ENCODE measurements around the gene PIK3C2B. TPM values are rescaled to one million over a fixed set of nuclear protein-coding genes. Genes with fewer than 3 reads are reported as not detected.

Gene PIK3C2B
- total RNA-seq, 2 donors from 2014 or later, result 14.2 to 28.7 TPM

DNA sequence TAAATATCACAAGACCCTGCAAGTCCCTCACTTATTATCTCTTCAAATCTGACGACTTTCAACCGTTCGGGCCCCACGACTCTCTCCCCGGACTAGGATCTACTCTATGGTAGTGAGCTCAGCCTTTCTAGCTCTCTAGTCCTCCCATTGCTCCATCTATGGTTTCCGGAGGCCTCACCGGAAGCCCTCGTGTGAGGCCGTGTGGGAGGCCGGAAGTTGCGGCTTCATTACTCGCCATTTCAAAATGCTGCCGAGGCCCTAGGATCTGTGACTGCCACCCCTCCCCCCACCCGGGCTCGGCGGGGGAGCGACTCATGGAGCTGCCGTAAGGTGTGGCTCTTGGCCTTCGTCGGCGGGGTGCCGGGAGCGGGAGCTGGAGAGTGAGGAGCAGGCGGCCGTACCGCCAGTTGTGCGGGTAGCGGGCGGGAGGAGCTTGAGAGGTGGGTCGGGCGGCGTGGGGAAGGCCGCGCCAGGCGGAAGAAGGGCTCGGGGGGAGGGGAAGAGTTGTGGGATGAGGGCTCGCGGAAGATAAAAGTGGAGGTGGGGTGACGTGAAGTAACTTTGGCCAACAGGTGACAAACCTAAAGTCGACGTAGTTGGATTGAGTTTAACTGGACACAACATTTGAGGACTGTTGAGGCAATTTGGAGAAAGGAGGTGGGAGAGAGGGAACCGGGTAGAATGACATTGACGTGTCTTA lies 21.7 kb upstream of the PIK3C2B start, which contains the start of gene MDM4:
MDM4 (plus strand) TSS at position 227 of the 700 bp plus-strand sequence. CDS start 9,113 bp downstream, outside the sequence.
- Mint-ChIP-seq H3K27me3 (no peaks in the 10 kb centered on the region), H3K4me1 (ENCODE audit: low read depth in 2 of 2) (peaks cover 32 to 40% of the 10 kb centered on the region in 2 donors), H3K4me3 (no peak within 1 kb of the TSS), H3K9me3 (no peaks in the 10 kb centered on the region), H3K27ac (peak within 1 kb of the TSS in 1 of 2 donors; percentile 66), H3K36me3 (no peaks in the 10 kb centered on the region)
- DNase-seq (ENCODE audit: low spot score) (peak; percentile 96), ATAC-seq (peak; percentile 97 to 98)

GRCh38 chr1:204514828-204515227 lies 20.2 kb upstream of the PIK3C2B start:
- peaks cover 24 to 28% of the 10 kb centered on the region in 2 donors for H3K4me1 Mint-ChIP-seq (ENCODE audit: low read depth in 2 of 2)

GRCh38 chr1:204513117-204513716 lies 18.6 kb upstream of the PIK3C2B start:
- peak overlapping the region; percentile 99 to 100 for H3K27ac Mint-ChIP-seq
- no peaks in the 10 kb centered on the region for H3K9me3 Mint-ChIP-seq
- no peaks in the 10 kb centered on the region for H3K27me3 Mint-ChIP-seq
- H3K36me3 Mint-ChIP-seq, result no peaks in the 10 kb centered on the region
- H3K4me3 Mint-ChIP-seq, result peak overlapping the region; percentile 84
- H3K4me1 Mint-ChIP-seq (ENCODE audit: low read depth in 2 of 2), result peaks cover 11 to 15% of the 10 kb centered on the region in 2 donors
- ATAC-seq (no peak), DNase-seq (ENCODE audit: low spot score) (no peak)

More at GRCh38 chr1:204514828-204515227, 20.2 kb upstream of the PIK3C2B start:
- H3K27me3 Mint-ChIP-seq, result no peaks in the 10 kb centered on the region
- peak overlapping the region; percentile 3 for H3K4me3 Mint-ChIP-seq
- peak overlapping the region in 1 of 2 donors; percentile 66 for H3K27ac Mint-ChIP-seq
- H3K36me3 Mint-ChIP-seq, result no peaks in the 10 kb centered on the region
- H3K9me3 Mint-ChIP-seq, result no peaks in the 10 kb centered on the region
- DNase-seq (ENCODE audit: low spot score) (no peak), ATAC-seq (no peak)

GRCh38 chr1:204511366-204511765 lies 16.8 kb upstream of the PIK3C2B start:
- ATAC-seq (no peak), DNase-seq (ENCODE audit: low spot score) (no peak)
- peak overlapping the region; percentile 46 to 48 for H3K27ac Mint-ChIP-seq
- H3K36me3 Mint-ChIP-seq, result no peaks in the 10 kb centered on the region
- H3K27me3 Mint-ChIP-seq, result no peaks in the 10 kb centered on the region
- peak overlapping the region; percentile 10 for H3K4me3 Mint-ChIP-seq
- H3K4me1 Mint-ChIP-seq (ENCODE audit: low read depth in 2 of 2), result peaks cover 27% of the 10 kb centered on the region in 2 donors
- no peaks in the 10 kb centered on the region for H3K9me3 Mint-ChIP-seq

- Mint-ChIP-seq H3K4me1 (ENCODE audit: low read depth in 2 of 2) (peaks cover 34 to 39% of the 10 kb centered on the region in 2 donors), H3K27ac (no peak overlapping the region), H3K4me3 (no peak overlapping the region), H3K36me3 (no peaks in the 10 kb centered on the region), H3K9me3 (no peaks in the 10 kb centered on the region), H3K27me3 (no peaks in the 10 kb centered on the region)
- ATAC-seq, result no peak
- DNase-seq (ENCODE audit: low spot score), result no peak
Measured at GRCh38 chr1:204509186-204509635, 14.6 kb upstream of the PIK3C2B start.

DNA sequence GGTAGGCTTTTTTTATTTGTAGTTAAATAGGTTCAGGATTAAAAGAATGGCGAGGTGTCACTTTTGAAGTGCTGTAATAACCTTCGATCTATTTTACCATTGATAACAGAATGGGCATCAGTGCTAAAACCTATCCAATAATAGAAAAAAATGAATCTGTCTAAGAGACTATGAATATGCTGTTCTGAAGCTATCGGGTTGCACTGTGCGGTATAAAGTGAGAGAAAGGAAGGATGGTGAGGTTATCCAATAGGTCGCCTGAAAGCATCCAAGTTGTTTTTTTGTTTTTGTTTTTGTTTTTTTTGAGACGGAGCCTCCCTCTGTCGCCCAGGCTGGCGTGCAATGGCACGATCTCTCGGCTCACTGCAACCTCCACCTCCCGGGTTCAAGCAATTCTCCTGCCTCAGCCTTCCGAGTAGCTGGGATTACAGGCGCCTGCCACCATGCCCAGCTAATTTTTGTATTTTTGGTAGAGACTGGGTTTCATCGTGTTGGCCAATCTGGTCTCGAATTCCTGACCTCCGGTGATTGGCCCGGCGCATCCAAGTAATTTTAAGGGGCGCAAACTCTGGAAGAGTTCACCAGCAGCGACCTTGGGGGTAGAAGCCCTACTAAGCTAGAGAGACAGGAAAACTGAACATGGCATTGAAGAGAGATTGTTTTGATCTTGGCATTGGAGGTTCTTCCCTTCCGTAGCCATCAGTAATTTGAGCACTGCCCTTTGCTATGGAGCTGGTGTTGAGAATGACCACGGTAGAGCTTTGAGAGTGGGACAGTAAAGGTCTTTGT lies 12.9 kb upstream of the PIK3C2B start:
- peak; percentile 5 to 14 for ATAC-seq

GRCh38 chr1:204506969-204507316 lies 12.3 kb upstream of the PIK3C2B start:
- ATAC-seq, result peak; percentile 89 to 92
- H3K27me3 Mint-ChIP-seq, result no peaks in the 10 kb centered on the region

More for the DNA sequence above, 12.9 kb upstream of the PIK3C2B start:
- no peak for DNase-seq (ENCODE audit: low spot score)
- Mint-ChIP-seq H3K4me3 (peak overlapping the region; percentile 92), H3K36me3 (no peaks in the 10 kb centered on the region), H3K4me1 (ENCODE audit: low read depth in 2 of 2) (peaks cover 35 to 38% of the 10 kb centered on the region in 2 donors), H3K27ac (peak overlapping the region; percentile 94 to 100), H3K9me3 (no peaks in the 10 kb centered on the region), H3K27me3 (no peaks in the 10 kb centered on the region)

GRCh38 chr1:204506201-204506968 lies 11.8 kb upstream of the PIK3C2B start:
- DNase-seq (ENCODE audit: low spot score) (peak; percentile 72), ATAC-seq (peak; percentile 93)
- Mint-ChIP-seq H3K27me3 (no peaks in the 10 kb centered on the region), H3K36me3 (no peaks in the 10 kb centered on the region), H3K4me1 (ENCODE audit: low read depth in 2 of 2) (peaks cover 32 to 37% of the 10 kb centered on the region in 2 donors), H3K27ac (peak overlapping the region; percentile 94 to 100), H3K9me3 (no peaks in the 10 kb centered on the region), H3K4me3 (peak overlapping the region; percentile 92)

More at GRCh38 chr1:204506969-204507316, 12.3 kb upstream of the PIK3C2B start:
- Mint-ChIP-seq H3K4me1 (ENCODE audit: low read depth in 2 of 2) (peaks cover 33 to 38% of the 10 kb centered on the region in 2 donors), H3K36me3 (no peaks in the 10 kb centered on the region), H3K4me3 (peak overlapping the region; percentile 92), H3K9me3 (no peaks in the 10 kb centered on the region), H3K27ac (peak overlapping the region; percentile 94 to 100)
- DNase-seq (ENCODE audit: low spot score), result peak; percentile 90

- H3K4me3 Mint-ChIP-seq, result peak overlapping the region; percentile 92
- H3K9me3 Mint-ChIP-seq, result no peaks in the 10 kb centered on the region
- no peaks in the 10 kb centered on the region for H3K27me3 Mint-ChIP-seq
- ATAC-seq (no peak), DNase-seq (ENCODE audit: low spot score) (no peak)
- peak overlapping the region; percentile 94 to 100 for H3K27ac Mint-ChIP-seq
- peaks cover 30 to 33% of the 10 kb centered on the region in 2 donors for H3K4me1 Mint-ChIP-seq (ENCODE audit: low read depth in 2 of 2)
- H3K36me3 Mint-ChIP-seq, result no peaks in the 10 kb centered on the region
Measured at GRCh38 chr1:204505674-204506200, 11.1 kb upstream of the PIK3C2B start.

DNA sequence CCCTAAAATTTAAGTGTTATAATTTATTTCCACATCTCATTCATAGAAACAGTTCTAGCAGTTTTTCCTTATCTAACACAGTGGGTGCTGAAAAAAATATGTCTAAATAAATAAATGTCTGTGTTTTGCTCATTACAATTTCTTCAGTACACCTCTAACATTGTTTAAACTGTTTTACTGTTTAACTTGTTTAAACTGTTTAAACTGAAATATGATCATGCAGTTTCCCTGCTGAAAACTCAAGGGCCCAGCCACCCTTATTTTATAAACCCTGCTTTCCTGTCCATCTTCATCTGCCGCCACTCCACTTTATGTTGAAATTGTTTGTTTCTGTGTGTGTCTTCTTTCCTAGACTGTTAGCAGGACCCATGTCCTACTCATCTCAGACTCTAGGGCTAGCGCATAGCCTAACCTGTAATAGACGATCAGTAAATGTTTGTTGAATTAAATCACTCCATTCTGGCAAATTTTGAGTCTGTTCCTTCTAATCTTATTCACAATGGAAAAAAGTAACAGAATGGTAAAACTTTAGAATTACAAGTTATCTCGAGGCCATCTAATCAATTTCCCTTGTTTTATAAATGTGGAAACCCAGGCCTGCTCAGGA lies 9.4 kb upstream of the PIK3C2B start:
- no peak overlapping the region for H3K27ac Mint-ChIP-seq
- no peaks in the 10 kb centered on the region for H3K27me3 Mint-ChIP-seq
- no peak for ATAC-seq
- no peaks in the 10 kb centered on the region for H3K9me3 Mint-ChIP-seq
- peaks cover 33 to 34% of the 10 kb centered on the region in 2 donors for H3K4me1 Mint-ChIP-seq (ENCODE audit: low read depth in 2 of 2)
- H3K36me3 Mint-ChIP-seq, result no peaks in the 10 kb centered on the region
- no peak overlapping the region for H3K4me3 Mint-ChIP-seq
- no peak for DNase-seq (ENCODE audit: low spot score)

GRCh38 chr1:204503122-204503912 lies 8.7 kb upstream of the PIK3C2B start:
- no peak overlapping the region for H3K27ac Mint-ChIP-seq

DNA sequence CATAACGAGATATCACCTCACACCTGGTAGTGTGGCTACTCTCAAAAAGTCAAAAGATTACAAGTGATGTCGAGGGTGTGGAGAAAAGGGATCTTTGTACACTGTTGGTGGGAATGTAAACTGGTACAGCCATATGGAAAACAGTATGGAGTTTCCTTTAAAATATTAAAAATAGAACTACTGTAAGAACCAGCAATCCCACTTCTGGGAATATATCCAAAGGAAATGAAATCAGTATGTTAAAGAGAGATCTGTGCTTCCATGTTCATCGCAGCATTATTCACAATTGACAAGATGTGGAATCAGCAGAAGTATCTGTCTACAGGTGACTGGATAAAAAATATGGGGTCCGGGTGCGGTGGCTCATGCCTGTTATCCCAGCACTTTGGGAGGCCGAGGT lies 7.6 kb upstream of the PIK3C2B start:
- DNase-seq (ENCODE audit: low spot score) (no peak), ATAC-seq (no peak)
- Mint-ChIP-seq H3K9me3 (no peaks in the 10 kb centered on the region), H3K27ac (no peak overlapping the region), H3K4me3 (no peak overlapping the region), H3K4me1 (ENCODE audit: low read depth in 2 of 2) (peaks cover 26% of the 10 kb centered on the region in 2 donors), H3K36me3 (no peaks in the 10 kb centered on the region), H3K27me3 (no peaks in the 10 kb centered on the region)

More at GRCh38 chr1:204503122-204503912, 8.7 kb upstream of the PIK3C2B start:
- no peaks in the 10 kb centered on the region for H3K27me3 Mint-ChIP-seq
- DNase-seq (ENCODE audit: low spot score) (no peak), ATAC-seq (no peak)
- no peak overlapping the region for H3K4me3 Mint-ChIP-seq
- no peaks in the 10 kb centered on the region for H3K36me3 Mint-ChIP-seq
- H3K4me1 Mint-ChIP-seq (ENCODE audit: low read depth in 2 of 2), result peaks cover 33 to 34% of the 10 kb centered on the region in 2 donors
- no peaks in the 10 kb centered on the region for H3K9me3 Mint-ChIP-seq
